GM19372 (cell line): ENCODE results near the gene DBN1.
A peak's percentile ranks its signal among the peaks of the same experiment; 100 is the strongest.

ENCODE experiments used
- ATAC-seq: cut with Tn5 transposase; IDR thresholded peaks from one replicate; pipeline ENCODE4 v1.9.1; 2021; ENCODE audit warnings: mild to moderate bottlenecking, low read depth, moderate library complexity; ENCODE audit not compliant: unreplicated experiment

DBN1 gene

GRCh38 chr5:177473443-177474001, at the start of gene DBN1:
Gene DBN1, minus strand, starts transcription at chr5:177473634. Its CDS starts 113 bp downstream, at chr5:177473521.
- ATAC-seq: peak; percentile 34

GRCh38 chr5:177520916-177521513, 47.6 kb upstream of the DBN1 start:
- no peak for ATAC-seq

- no peak for ATAC-seq
Observed at GRCh38 chr5:177520271-177520670, 46.8 kb upstream of the DBN1 start.

GRCh38 chr5:177519463-177520235, 46.2 kb upstream of the DBN1 start:
- ATAC-seq: no peak

GRCh38 chr5:177516601-177517568, 43.5 kb upstream of the DBN1 start, which contains the start of gene DDX41:
Gene DDX41, minus strand, starts transcription at chr5:177516961. Its CDS starts 16 bp downstream, at chr5:177516945.
- peak; percentile 71 for ATAC-seq

- ATAC-seq: no peak
Observed at GRCh38 chr5:177515580-177515979, 42.1 kb upstream of the DBN1 start.

GRCh38 chr5:177514541-177514940, 41.1 kb upstream of the DBN1 start:
- ATAC-seq: no peak

- no peak for ATAC-seq
Observed at GRCh38 chr5:177513500-177513899, 40.1 kb upstream of the DBN1 start.

GRCh38 chr5:177512736-177513380, 39.4 kb upstream of the DBN1 start:
- no peak for ATAC-seq

GRCh38 chr5:177511796-177512675, 38.6 kb upstream of the DBN1 start:
- ATAC-seq: no peak

- ATAC-seq: no peak
Observed at GRCh38 chr5:177511181-177511580, 37.7 kb upstream of the DBN1 start.

- ATAC-seq: peak; percentile 33
Observed at GRCh38 chr5:177510567-177511053, 37.2 kb upstream of the DBN1 start.

GRCh38 chr5:177509991-177510566, 36.6 kb upstream of the DBN1 start:
- no peak for ATAC-seq

GRCh38 chr5:177509381-177509951, 36.0 kb upstream of the DBN1 start, which contains the start of gene DOK3:
Gene DOK3, minus strand, starts transcription at chr5:177509826. Its CDS starts 286 bp downstream, at chr5:177509540.
- no peak for ATAC-seq

- ATAC-seq: peak; percentile 39
Observed at GRCh38 chr5:177508837-177509236, 35.4 kb upstream of the DBN1 start.

GRCh38 chr5:177508221-177508611, 34.8 kb upstream of the DBN1 start:
- no peak for ATAC-seq

- ATAC-seq: no peak
Observed at GRCh38 chr5:177507596-177508220, 34.3 kb upstream of the DBN1 start.

- ATAC-seq: no peak
Observed at GRCh38 chr5:177507165-177507564, 33.7 kb upstream of the DBN1 start.
